HL-60 (cell line): ENCODE data around the gene TLE3.

Experiments
- DNase-seq, 2 experiments: peaks; one replicate each; pipeline ENCODE4 v3.0.0-alpha.2; 2010 to 2020; ENCODE audit warnings: low read depth in 1 of 2, low spot score in 1 of 2
- H3K27ac ChIP-seq: fragments of 250-450 bp; sonication (Bioruptor Pico); replicated peaks from 2 replicates; pipeline ENCODE4 v1.5.1; 2020; ENCODE audit warnings: mild to moderate bottlenecking, moderate library complexity
- H3K27me3 ChIP-seq: fragments of 250-450 bp; sonication (Bioruptor Pico); 2 replicates; pipeline ENCODE4 v1.5.1; 2021; ENCODE audit warnings: mild to moderate bottlenecking, moderate library complexity; ENCODE audit not compliant: insufficient read depth, poor library complexity, severe bottlenecking
- H3K4me3 ChIP-seq: replicated peaks from 2 replicates; pipeline ENCODE4 v1.5.1; 2011; ENCODE audit warnings: mild to moderate bottlenecking, control low read depth, low read length; ENCODE audit not compliant: insufficient read depth
- GABPA ChIP-seq: IDR thresholded peaks from 2 replicates; pipeline ENCODE4 v1.6.1; 2012; ENCODE audit warnings: low read depth
- POLR2AphosphoS5 ChIP-seq: IDR thresholded peaks from 2 replicates; pipeline ENCODE4 v1.6.1; 2012; ENCODE audit warnings: low read depth
- SPI1 ChIP-seq: IDR thresholded peaks from 2 replicates; pipeline ENCODE4 v1.6.1; 2012; ENCODE audit warnings: low read depth, mild to moderate bottlenecking, borderline replicate concordance
- TF ChIP-seq, protein P1 (sequence below): IDR thresholded peaks from 2 replicates; pipeline ENCODE4 v1.6.1; 2012; ENCODE audit warnings: low read depth; ENCODE audit not compliant: insufficient replicate concordance
- TF ChIP-seq, protein P2 (sequence below): IDR thresholded peaks from one replicate; pipeline ENCODE4 v1.5.1; 2011; ENCODE audit warnings: low read length, control low read depth, inconsistent platforms; ENCODE audit not compliant: insufficient read depth

TLE3 gene

DNA sequence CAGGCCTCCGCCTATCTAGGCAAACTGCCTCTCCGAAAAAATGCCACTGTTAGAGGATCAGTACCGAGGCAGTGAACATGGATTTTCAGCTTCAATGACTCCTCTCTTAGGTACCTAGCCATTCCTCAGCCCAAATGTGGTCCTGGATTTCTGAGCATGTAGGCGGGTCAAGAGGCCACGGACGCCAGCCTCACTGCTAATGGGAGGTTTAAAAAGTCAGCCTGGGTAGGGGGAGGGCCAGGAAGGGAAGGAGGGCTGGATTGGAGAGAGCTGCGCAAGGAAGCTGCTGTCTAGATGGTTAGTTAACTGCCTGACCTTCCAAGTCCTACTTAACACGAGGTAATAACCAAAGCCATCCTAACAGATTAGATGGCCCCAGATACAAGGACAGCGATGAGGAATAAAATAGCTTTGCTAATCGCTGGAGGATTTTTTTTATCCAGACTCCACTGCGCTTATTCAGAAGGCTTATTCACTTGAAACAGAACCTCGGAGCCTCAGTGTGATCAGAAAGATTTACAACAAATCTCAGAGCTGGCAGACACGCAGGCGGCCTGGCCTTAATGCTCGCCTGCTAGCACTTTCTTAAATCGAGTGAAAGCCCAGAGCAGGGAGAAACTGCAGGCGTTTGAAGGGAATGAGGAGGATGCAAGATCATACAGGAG is 34.3 kb downstream of the TLE3 start:
- TF ChIP-seq, protein P1, sequence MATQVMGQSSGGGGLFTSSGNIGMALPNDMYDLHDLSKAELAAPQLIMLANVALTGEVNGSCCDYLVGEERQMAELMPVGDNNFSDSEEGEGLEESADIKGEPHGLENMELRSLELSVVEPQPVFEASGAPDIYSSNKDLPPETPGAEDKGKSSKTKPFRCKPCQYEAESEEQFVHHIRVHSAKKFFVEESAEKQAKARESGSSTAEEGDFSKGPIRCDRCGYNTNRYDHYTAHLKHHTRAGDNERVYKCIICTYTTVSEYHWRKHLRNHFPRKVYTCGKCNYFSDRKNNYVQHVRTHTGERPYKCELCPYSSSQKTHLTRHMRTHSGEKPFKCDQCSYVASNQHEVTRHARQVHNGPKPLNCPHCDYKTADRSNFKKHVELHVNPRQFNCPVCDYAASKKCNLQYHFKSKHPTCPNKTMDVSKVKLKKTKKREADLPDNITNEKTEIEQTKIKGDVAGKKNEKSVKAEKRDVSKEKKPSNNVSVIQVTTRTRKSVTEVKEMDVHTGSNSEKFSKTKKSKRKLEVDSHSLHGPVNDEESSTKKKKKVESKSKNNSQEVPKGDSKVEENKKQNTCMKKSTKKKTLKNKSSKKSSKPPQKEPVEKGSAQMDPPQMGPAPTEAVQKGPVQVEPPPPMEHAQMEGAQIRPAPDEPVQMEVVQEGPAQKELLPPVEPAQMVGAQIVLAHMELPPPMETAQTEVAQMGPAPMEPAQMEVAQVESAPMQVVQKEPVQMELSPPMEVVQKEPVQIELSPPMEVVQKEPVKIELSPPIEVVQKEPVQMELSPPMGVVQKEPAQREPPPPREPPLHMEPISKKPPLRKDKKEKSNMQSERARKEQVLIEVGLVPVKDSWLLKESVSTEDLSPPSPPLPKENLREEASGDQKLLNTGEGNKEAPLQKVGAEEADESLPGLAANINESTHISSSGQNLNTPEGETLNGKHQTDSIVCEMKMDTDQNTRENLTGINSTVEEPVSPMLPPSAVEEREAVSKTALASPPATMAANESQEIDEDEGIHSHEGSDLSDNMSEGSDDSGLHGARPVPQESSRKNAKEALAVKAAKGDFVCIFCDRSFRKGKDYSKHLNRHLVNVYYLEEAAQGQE: no peak
- TF ChIP-seq SPI1 (no peak), GABPA (no peak), POLR2AphosphoS5 (no peak)
- TF ChIP-seq, protein P2, sequence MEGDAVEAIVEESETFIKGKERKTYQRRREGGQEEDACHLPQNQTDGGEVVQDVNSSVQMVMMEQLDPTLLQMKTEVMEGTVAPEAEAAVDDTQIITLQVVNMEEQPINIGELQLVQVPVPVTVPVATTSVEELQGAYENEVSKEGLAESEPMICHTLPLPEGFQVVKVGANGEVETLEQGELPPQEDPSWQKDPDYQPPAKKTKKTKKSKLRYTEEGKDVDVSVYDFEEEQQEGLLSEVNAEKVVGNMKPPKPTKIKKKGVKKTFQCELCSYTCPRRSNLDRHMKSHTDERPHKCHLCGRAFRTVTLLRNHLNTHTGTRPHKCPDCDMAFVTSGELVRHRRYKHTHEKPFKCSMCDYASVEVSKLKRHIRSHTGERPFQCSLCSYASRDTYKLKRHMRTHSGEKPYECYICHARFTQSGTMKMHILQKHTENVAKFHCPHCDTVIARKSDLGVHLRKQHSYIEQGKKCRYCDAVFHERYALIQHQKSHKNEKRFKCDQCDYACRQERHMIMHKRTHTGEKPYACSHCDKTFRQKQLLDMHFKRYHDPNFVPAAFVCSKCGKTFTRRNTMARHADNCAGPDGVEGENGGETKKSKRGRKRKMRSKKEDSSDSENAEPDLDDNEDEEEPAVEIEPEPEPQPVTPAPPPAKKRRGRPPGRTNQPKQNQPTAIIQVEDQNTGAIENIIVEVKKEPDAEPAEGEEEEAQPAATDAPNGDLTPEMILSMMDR: no peak
- DNase-seq: no peak
- Histone ChIP-seq H3K27me3 (no peaks in the 10 kb centered on the region), H3K4me3 (no peak overlapping the region), H3K27ac (no peak overlapping the region)

DNA sequence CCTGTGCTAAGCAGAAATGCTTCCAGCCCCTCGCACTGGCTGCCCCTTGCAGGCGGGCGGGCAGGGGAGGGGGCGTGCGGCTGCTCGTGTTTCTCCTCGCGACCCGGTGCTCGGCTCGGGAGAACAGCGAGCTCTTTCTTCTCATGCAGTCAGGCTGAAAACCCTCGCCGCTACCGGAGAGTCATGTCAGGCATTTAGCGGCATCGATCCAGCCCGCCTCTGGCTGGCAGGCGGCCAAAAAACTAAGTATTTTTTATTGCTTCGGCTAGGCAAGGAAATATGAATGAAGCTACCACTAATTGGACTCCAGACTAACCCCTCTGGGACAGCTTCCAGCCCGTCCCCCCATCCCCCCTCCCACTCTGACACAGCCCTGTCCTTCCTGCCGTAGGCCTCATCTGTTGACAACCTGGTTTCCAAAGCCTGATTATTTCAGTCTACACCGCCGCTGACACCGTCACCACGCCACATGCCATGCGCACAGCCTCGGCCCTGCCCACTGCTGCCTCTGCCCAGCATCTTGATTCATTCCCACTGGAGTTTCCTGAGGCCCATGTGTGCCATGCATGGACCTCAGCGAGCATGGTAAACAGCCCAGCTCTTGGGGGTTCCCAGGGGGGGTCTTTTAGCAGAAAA is 35.3 kb downstream of the TLE3 start:
- TF ChIP-seq POLR2AphosphoS5: no peak
- TF ChIP-seq, protein P2: no peak
- TF ChIP-seq, protein P1: no peak
- TF ChIP-seq GABPA: no peak
- TF ChIP-seq SPI1: no peak
- no peak overlapping the region for H3K27ac ChIP-seq
- no peak for DNase-seq
- no peak overlapping the region for H3K4me3 ChIP-seq
- no peaks in the 10 kb centered on the region for H3K27me3 ChIP-seq

DNA sequence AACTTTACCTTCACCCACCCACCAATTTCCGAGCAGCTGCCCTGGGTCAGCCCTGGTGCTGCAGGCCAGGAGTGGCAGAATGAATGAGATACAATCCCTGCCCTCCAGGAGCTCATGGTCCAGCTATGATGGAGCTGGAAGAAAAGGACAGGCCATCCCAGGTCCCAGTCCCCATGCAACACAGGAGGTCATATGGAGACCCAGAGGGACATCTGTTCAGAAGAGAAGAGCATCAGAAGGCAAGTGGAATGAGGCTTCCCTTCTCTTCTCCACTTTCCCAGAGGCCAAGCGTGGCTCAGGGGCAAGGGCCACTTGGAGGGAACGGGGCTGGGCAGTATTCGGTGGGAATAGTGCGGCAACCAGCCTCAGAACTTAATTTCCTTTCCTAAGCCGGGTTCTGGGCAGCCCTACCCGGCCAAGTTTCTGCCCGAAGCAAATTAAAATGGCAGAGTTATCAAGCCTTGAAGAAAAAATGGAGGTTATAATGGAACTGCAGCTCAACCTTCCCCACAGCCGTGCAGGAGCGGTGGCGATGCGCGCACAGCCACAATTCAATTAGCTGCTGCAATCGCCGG is 35.9 kb downstream of the TLE3 start:
- Histone ChIP-seq H3K27ac (no peak overlapping the region), H3K27me3 (no peaks in the 10 kb centered on the region), H3K4me3 (no peak overlapping the region)
- TF ChIP-seq GABPA (no peak), SPI1 (no peak), POLR2AphosphoS5 (no peak)
- TF ChIP-seq, protein P2: no peak
- TF ChIP-seq, protein P1: no peak
- DNase-seq: no peak
